ENCODE results near the gene ACTR6.
"Not testable (repeated sequence)": the region's sequence is repeated elsewhere in the genome, so short reads cannot be mapped to it uniquely, and the experiment has no call there.

Gene ACTR6

GRCh38 chr12:100168562-100168961, 32.1 kb upstream of the ACTR6 start:
- no peak overlapping the region for H3K4me3 ChIP-seq (replicated peaks; ENCODE audit: low read depth, low read length)
- DNase-seq (ENCODE audit: low read depth), result no peak
- TF ChIP-seq CTCF (IDR thresholded peaks at IDR 0.05; ENCODE audit: low read length, missing control alignments), result no peak

GRCh38 chr12:100169345-100169744, 31.3 kb upstream of the ACTR6 start:
- H3K4me3 ChIP-seq (replicated peaks; ENCODE audit: low read depth, low read length), result no peak overlapping the region
- DNase-seq (ENCODE audit: low read depth), result no peak
- TF ChIP-seq CTCF (IDR thresholded peaks at IDR 0.05; ENCODE audit: low read length, missing control alignments), result no peak

GRCh38 chr12:100170313-100170858, 30.2 kb upstream of the ACTR6 start:
- no peak overlapping the region for H3K4me3 ChIP-seq (replicated peaks; ENCODE audit: low read depth, low read length)
- TF ChIP-seq CTCF (IDR thresholded peaks at IDR 0.05; ENCODE audit: low read length, missing control alignments), result no peak
- no peak for DNase-seq (ENCODE audit: low read depth)

- no peak overlapping the region for H3K4me3 ChIP-seq (replicated peaks; ENCODE audit: low read depth, low read length)
- DNase-seq (ENCODE audit: low read depth), result peak; percentile 18
- no peak for TF ChIP-seq CTCF (IDR thresholded peaks at IDR 0.05; ENCODE audit: low read length, missing control alignments)
Observed at GRCh38 chr12:100171248-100171647, 29.4 kb upstream of the ACTR6 start.

GRCh38 chr12:100173111-100173510, 27.5 kb upstream of the ACTR6 start:
- no peak for TF ChIP-seq CTCF (IDR thresholded peaks at IDR 0.05; ENCODE audit: low read length, missing control alignments)
- DNase-seq (ENCODE audit: low read depth), result no peak
- no peak overlapping the region for H3K4me3 ChIP-seq (replicated peaks; ENCODE audit: low read depth, low read length)

- DNase-seq (ENCODE audit: low read depth), result no peak
- no peak for TF ChIP-seq CTCF (IDR thresholded peaks at IDR 0.05; ENCODE audit: low read length, missing control alignments)
Observed at GRCh38 chr12:100174495-100174894, 26.1 kb upstream of the ACTR6 start.

GRCh38 chr12:100176493-100176892, 24.1 kb upstream of the ACTR6 start:
- DNase-seq (ENCODE audit: low read depth); H3K4me3 ChIP-seq (replicated peaks; ENCODE audit: low read depth, low read length): not testable (repeated sequence)

More at GRCh38 chr12:100174495-100174894, 26.1 kb upstream of the ACTR6 start:
- H3K4me3 ChIP-seq (replicated peaks; ENCODE audit: low read depth, low read length), result no peak overlapping the region

All from fibroblast of pulmonary artery (primary cell).